ENCODE data around the gene EDEM2. TPM values are rescaled to one million over a fixed set of nuclear protein-coding genes. Genes with fewer than 3 reads are reported as not detected.

EDEM2 gene
- total and polyA plus RNA-seq, 2 of the 4 experiments (the other 2 are of a cell fraction), result 19.0 to 27.4 TPM

DNA sequence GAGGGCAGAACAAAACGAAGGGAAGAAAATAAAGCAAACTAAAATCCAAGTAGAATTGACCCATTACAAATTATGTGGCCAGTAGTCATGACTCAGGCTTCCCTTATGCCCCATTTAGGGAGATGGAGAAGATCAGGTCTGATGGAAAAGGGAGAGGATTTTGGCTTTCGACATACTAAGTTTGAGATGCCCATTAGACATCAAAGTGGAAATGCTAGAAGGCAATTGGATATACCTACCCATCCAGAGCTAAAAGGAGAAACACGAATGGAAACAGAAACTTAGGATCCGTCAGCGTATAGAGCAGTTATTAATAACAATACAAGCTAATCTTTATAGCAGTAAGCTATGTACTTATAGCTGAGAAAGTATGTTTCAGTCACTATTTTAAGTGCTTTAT lies 59.3 kb downstream of the EDEM2 start:
- no peak overlapping the region for H2BK120ac ChIP-seq (ENCODE audit: low read depth, low read length)
- peaks cover 82% of the 10 kb centered on the region for H4K20me1 ChIP-seq (ENCODE audit: insufficient read depth, low read length)
- H3K56ac ChIP-seq (ENCODE audit: extremely low read depth, insufficient read depth, low read length), result no peak overlapping the region
- peaks cover 5% of the 10 kb centered on the region for H3K4me1 ChIP-seq (ENCODE audit: control insufficient read depth, insufficient read depth, low read length)
- H3K9me3 ChIP-seq (ENCODE audit: control insufficient read depth, insufficient read depth, low read length), result no peaks in the 10 kb centered on the region
- H2AFZ ChIP-seq (replicated peaks; ENCODE audit: low read length, poor library complexity), result no peak overlapping the region
- H3K18ac ChIP-seq (ENCODE audit: low read depth, low read length), result no peak overlapping the region
- H3K14ac ChIP-seq (replicated peaks; ENCODE audit: low read depth, low read length), result no peak overlapping the region
- H2BK15ac ChIP-seq (ENCODE audit: low read depth, low read length), result no peak overlapping the region
- no peak overlapping the region for H2AK9ac ChIP-seq (replicated peaks; ENCODE audit: low read depth, low read length, poor library complexity)
- dilution Hi-C loops (cut with HindIII; ENCODE audit: low sequenced_read_pairs, unreplicated experiment) (no loop called here), in situ Hi-C loops (cut with MboI; ENCODE audit: low sequenced_read_pairs) (no loop called here), intact Hi-C loops (cut with micrococcal nuclease) (no loop called here)
- H3K23ac ChIP-seq (ENCODE audit: low read depth, low read length), result no peak overlapping the region
- H3K4me3 ChIP-seq (ENCODE audit: insufficient read depth, low read depth, low read length), result no peak overlapping the region
- TF ChIP-seq RFX5 (IDR thresholded peaks at IDR 0.05; ENCODE audit: low read depth, low read length) (no peak), RCOR1 (IDR thresholded peaks at IDR 0.05; ENCODE audit: insufficient replicate concordance, low read length) (no peak), FOS (IDR thresholded peaks at IDR 0.05; ENCODE audit: low read depth, low read length) (no peak), RAD21 (IDR thresholded peaks at IDR 0.05; ENCODE audit: low read length) (no peak), MAZ (IDR thresholded peaks at IDR 0.05; ENCODE audit: borderline replicate concordance, low read depth, low read length) (no peak), MXI1 (IDR thresholded peaks at IDR 0.05; ENCODE audit: borderline replicate concordance, low read depth, low read length) (no peak), ELK1 (IDR thresholded peaks at IDR 0.05; ENCODE audit: borderline replicate concordance, low read depth, low read length) (no peak), NFE2L2 (IDR thresholded peaks at IDR 0.05; ENCODE audit: low read depth, low read length) (no peak), POLR2A (IDR thresholded peaks at IDR 0.05; ENCODE audit: low read depth, low read length) (no peak), BHLHE40 (IDR thresholded peaks at IDR 0.05; ENCODE audit: low read depth, low read length) (no peak), CHD1 (IDR thresholded peaks at IDR 0.05; ENCODE audit: low read depth, low read length) (no peak), MAFK (IDR thresholded peaks at IDR 0.05; ENCODE audit: low read depth, low read length) (no peak), CEBPB (IDR thresholded peaks at IDR 0.05; ENCODE audit: low read depth, low read length) (no peak), SMC3 (IDR thresholded peaks at IDR 0.05; ENCODE audit: low read depth, low read length) (no peak)
- TF ChIP-seq, protein P1, sequence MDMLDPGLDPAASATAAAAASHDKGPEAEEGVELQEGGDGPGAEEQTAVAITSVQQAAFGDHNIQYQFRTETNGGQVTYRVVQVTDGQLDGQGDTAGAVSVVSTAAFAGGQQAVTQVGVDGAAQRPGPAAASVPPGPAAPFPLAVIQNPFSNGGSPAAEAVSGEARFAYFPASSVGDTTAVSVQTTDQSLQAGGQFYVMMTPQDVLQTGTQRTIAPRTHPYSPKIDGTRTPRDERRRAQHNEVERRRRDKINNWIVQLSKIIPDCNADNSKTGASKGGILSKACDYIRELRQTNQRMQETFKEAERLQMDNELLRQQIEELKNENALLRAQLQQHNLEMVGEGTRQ (IDR thresholded peaks at IDR 0.05; ENCODE audit: low read depth, low read length), result no peak
- TF ChIP-seq, protein P2, sequence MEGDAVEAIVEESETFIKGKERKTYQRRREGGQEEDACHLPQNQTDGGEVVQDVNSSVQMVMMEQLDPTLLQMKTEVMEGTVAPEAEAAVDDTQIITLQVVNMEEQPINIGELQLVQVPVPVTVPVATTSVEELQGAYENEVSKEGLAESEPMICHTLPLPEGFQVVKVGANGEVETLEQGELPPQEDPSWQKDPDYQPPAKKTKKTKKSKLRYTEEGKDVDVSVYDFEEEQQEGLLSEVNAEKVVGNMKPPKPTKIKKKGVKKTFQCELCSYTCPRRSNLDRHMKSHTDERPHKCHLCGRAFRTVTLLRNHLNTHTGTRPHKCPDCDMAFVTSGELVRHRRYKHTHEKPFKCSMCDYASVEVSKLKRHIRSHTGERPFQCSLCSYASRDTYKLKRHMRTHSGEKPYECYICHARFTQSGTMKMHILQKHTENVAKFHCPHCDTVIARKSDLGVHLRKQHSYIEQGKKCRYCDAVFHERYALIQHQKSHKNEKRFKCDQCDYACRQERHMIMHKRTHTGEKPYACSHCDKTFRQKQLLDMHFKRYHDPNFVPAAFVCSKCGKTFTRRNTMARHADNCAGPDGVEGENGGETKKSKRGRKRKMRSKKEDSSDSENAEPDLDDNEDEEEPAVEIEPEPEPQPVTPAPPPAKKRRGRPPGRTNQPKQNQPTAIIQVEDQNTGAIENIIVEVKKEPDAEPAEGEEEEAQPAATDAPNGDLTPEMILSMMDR (conservative IDR thresholded peaks at IDR 0.05; ENCODE audit: low read depth, low read length), result no peak
- H4K91ac ChIP-seq (ENCODE audit: insufficient read depth, low read depth, low read length), result no peak overlapping the region
- H2AK5ac ChIP-seq (ENCODE audit: low read depth, low read length), result no peak overlapping the region
- H3K4me2 ChIP-seq (ENCODE audit: low read depth, low read length), result peak overlapping the region; percentile 46
- peaks cover 8% of the 10 kb centered on the region for H3K36me3 ChIP-seq (ENCODE audit: control insufficient read depth, insufficient read depth, low read length)
- POLR2A ChIA-PET (ENCODE audit: unreplicated experiment), result no interaction called here
- ATAC-seq (ENCODE audit: low read depth) (no peak), DNase-seq (peak; percentile 6)
- no peak overlapping the region for H3K4ac ChIP-seq (ENCODE audit: low read depth, low read length)
- no CpG with 5 or more reads among the region's 5 CpGs for WGBS, 2 experiments (ENCODE audit: extremely low coverage in 2 of 2, insufficient read length in 1 of 2)
- H4K8ac ChIP-seq (ENCODE audit: low read depth in 2 of 2, low read length in 2 of 2), result no peak overlapping the region
- no peak overlapping the region for H2BK20ac ChIP-seq (ENCODE audit: low read depth, low read length)
- H3K9ac ChIP-seq (ENCODE audit: low read depth, low read length), result no peak overlapping the region
- no peaks in the 10 kb centered on the region for H3K27me3 ChIP-seq (ENCODE audit: control insufficient read depth, insufficient read depth, low read length)
- BruUV-seq (replicated peaks), result no TSS peak
- CTCF ChIA-PET, result no interaction called here
- no peak overlapping the region for H4K5ac ChIP-seq (ENCODE audit: low read depth, low read length)
- peaks cover 0 to 72% of the 10 kb centered on the region in 2 experiments; a peak in 2 of 4 replicates for H3K79me1 ChIP-seq (ENCODE audit: low read depth in 1 of 2, low read length in 2 of 2)
- H2BK5ac ChIP-seq (ENCODE audit: low read depth, low read length, poor library complexity, severe bottlenecking), result no peak overlapping the region
- peaks cover 7% of the 10 kb centered on the region for H3K9me1 ChIP-seq (ENCODE audit: insufficient read depth, low read length)
- H3K27ac ChIP-seq (ENCODE audit: insufficient read depth, low read length), result no peak overlapping the region

Measured in IMR-90 (cell line).